Brain microvascular endothelial cell (primary cell): Measurements from ENCODE around the gene RPL38.

Source experiments
- DNase-seq: peaks from one replicate; pipeline ENCODE4 v3.0.0-alpha.2; 2020
- H3K27ac ChIP-seq: fragments of 250-450 bp; sonication (Bioruptor Pico); 2 replicates; pipeline ENCODE4 v1.5.1; 2020; ENCODE audit warnings: mild to moderate bottlenecking, moderate library complexity
- H3K27me3 ChIP-seq: fragments of 250-450 bp; sonication (Bioruptor Pico); replicated peaks from 2 replicates; pipeline ENCODE4 v1.5.1; 2020; ENCODE audit warnings: mild to moderate bottlenecking
- H3K36me3 ChIP-seq: fragments of 250-450 bp; sonication (Bioruptor Pico); replicated peaks from 2 replicates; pipeline ENCODE4 v1.5.1; 2020; ENCODE audit warnings: mild to moderate bottlenecking
- H3K4me3 ChIP-seq: 2 replicates; pipeline ENCODE4 v1.5.1; 2011; ENCODE audit warnings: low read depth, mild to moderate bottlenecking, control low read depth, low read length, moderate library complexity
- in situ Hi-C: cut with HindIII; loops from 2 replicates; pipeline ENCODE4 v1.10.0; 2017; ENCODE audit warnings: low sequenced_read_pairs, low pct_ligation_motif_present
- TF ChIP-seq, protein P1 (sequence below): IDR thresholded peaks from 2 replicates; pipeline ENCODE4 v1.5.1; 2011; ENCODE audit warnings: low read depth, mild to moderate bottlenecking, moderate library complexity, low read length, control low read depth, inconsistent platforms; ENCODE audit errors: missing control alignments

The RPL38 gene

DNA sequence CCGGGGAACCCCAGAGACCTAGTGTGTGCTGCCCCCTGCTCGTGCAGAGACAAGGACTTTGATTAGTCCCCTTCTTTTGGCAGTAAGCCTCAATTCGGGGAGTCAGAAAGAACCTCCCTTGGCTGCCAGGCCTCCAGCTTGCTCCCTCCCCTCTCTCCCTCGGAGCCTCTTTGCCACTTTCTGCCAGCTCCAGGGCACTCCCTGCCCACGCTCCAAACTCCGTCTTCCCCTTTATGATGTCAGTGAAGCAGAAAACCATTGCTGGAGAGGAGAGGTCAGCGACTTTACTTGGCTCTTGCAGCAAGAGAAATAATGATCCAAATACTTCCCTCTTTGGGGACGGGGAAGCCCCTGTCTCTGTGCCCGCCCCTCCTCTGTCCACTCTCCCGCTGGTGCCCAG lies 38.0 kb downstream of the RPL38 start:
- TF ChIP-seq, protein P1, sequence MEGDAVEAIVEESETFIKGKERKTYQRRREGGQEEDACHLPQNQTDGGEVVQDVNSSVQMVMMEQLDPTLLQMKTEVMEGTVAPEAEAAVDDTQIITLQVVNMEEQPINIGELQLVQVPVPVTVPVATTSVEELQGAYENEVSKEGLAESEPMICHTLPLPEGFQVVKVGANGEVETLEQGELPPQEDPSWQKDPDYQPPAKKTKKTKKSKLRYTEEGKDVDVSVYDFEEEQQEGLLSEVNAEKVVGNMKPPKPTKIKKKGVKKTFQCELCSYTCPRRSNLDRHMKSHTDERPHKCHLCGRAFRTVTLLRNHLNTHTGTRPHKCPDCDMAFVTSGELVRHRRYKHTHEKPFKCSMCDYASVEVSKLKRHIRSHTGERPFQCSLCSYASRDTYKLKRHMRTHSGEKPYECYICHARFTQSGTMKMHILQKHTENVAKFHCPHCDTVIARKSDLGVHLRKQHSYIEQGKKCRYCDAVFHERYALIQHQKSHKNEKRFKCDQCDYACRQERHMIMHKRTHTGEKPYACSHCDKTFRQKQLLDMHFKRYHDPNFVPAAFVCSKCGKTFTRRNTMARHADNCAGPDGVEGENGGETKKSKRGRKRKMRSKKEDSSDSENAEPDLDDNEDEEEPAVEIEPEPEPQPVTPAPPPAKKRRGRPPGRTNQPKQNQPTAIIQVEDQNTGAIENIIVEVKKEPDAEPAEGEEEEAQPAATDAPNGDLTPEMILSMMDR, result no peak
- in situ Hi-C loops, result no loop called here
- Histone ChIP-seq H3K36me3 (no peaks in the 10 kb centered on the region), H3K27me3 (no peaks in the 10 kb centered on the region), H3K4me3 (no peak overlapping the region), H3K27ac (no peak overlapping the region)
- DNase-seq, result no peak

- TF ChIP-seq, protein P1, result no peak
- H3K4me3 ChIP-seq, result no peak overlapping the region
- no peak overlapping the region for H3K27ac ChIP-seq
- in situ Hi-C loops, result no loop called here
- no peaks in the 10 kb centered on the region for H3K27me3 ChIP-seq
- DNase-seq, result no peak
- H3K36me3 ChIP-seq, result no peaks in the 10 kb centered on the region
Observed at GRCh38 chr17:74241847-74242246, 38.4 kb downstream of the RPL38 start.

DNA sequence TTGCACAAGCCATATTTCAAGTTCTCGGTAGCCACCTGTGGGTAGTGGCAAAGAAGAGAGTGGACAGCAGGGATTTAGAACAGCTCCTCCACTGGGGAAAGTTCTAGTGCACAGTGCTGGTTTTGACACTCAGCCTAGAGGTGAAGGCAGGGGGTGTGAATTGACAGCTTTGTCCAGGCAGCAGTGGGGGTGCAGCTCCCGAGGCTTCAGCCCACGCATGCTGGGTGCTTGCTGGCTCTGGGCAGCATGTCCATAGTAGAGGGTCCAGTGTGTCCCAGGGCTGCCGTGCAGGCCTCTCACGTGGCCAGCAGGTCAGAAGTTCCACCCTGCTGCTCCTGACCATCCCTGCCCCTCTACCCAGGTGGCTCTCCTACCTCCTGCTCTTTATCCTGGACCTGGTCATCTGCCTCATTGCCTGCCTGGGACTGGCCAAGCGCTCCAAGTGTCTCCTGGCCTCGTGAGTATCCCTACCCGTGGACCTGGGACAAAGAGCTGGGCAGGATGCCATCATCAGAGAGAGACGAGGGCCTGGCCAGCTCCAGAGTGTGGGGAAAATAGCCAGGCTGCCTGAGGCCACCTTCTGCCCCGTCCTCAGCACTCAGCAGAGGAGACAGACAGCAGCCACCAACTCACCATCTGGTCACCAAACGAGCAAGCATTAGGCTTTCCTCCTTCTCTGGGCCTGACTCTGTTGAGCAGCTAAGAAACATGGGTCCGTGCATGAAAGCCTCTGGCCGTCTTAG lies 39.7 kb downstream of the RPL38 start:
- TF ChIP-seq, protein P1, result no peak
- DNase-seq, result no peak
- Histone ChIP-seq H3K36me3 (no peaks in the 10 kb centered on the region), H3K4me3 (no peak overlapping the region), H3K27me3 (no peaks in the 10 kb centered on the region), H3K27ac (no peak overlapping the region)
- in situ Hi-C loops, result no loop called here

- H3K27me3 ChIP-seq, result no peaks in the 10 kb centered on the region
- no peak for DNase-seq
- H3K27ac ChIP-seq, result no peak overlapping the region
- no peaks in the 10 kb centered on the region for H3K36me3 ChIP-seq
- H3K4me3 ChIP-seq, result no peak overlapping the region
- TF ChIP-seq, protein P1, result no peak
- in situ Hi-C loops, result no loop called here
Observed at GRCh38 chr17:74244128-74244527, 40.6 kb downstream of the RPL38 start.

GRCh38 chr17:74244548-74244947 lies 41.1 kb downstream of the RPL38 start:
- Histone ChIP-seq H3K36me3 (no peaks in the 10 kb centered on the region), H3K4me3 (no peak overlapping the region)
- TF ChIP-seq, protein P1, result no peak

More at GRCh38 chr17:74244548-74244947, 41.1 kb downstream of the RPL38 start:
- no peak for DNase-seq
- in situ Hi-C loops, result no loop called here
- no peak overlapping the region for H3K27ac ChIP-seq
- no peaks in the 10 kb centered on the region for H3K27me3 ChIP-seq
